Activated CD4-positive, alpha-beta T cell treated with anti-CD3 and anti-CD28 coated beads, Interleukin-2, amount 10 ng/mL, durations not matched to agents 24 days and 14 days (primary cell): ENCODE results near the gene COL4A2. TPM values are rescaled to one million over a fixed set of nuclear protein-coding genes. Genes with fewer than 3 reads are reported as not detected.

Source experiments
- DNase-seq: peaks from one replicate; pipeline ENCODE4 v3.0.0; 2022
- H3K27ac Mint-ChIP-seq: one replicate; pipeline ENCODE4 v1.8.0; 2022; ENCODE audit warnings: mild to moderate bottlenecking, mixed read lengths
- H3K27me3 Mint-ChIP-seq: one replicate; pipeline ENCODE4 v1.8.0; 2022; ENCODE audit warnings: mixed read lengths
- H3K36me3 Mint-ChIP-seq: one replicate; pipeline ENCODE4 v1.8.0; 2022; ENCODE audit warnings: low read depth, mild to moderate bottlenecking, mixed read lengths
- H3K4me1 Mint-ChIP-seq: one replicate; pipeline ENCODE4 v1.8.0; 2021; ENCODE audit warnings: mixed read lengths
- H3K4me3 Mint-ChIP-seq: one replicate; pipeline ENCODE4 v1.8.0; 2022; ENCODE audit warnings: mild to moderate bottlenecking, moderate library complexity, mixed read lengths
- H3K9me3 Mint-ChIP-seq: one replicate; pipeline ENCODE4 v1.8.0; 2021; ENCODE audit warnings: mixed read lengths
- intact Hi-C: fragments of 100-400 bp; cut with micrococcal nuclease; formaldehyde crosslinking; loops from one replicate; pipeline ENCODE4 v1.15.1; 2023
- total RNA-seq: library from RNA; stranded (reverse); gene quantifications from 2 replicates; pipeline ENCODE4 v1.2.3, GENCODE V29; 2022

COL4A2 gene
- total RNA-seq, 1 donor from 2014 or later: not detected

GRCh38 chr13:110421696-110422385 lies 114.8 kb downstream of the COL4A2 start:
- peak; percentile 74 for DNase-seq
- H3K4me1 Mint-ChIP-seq: peaks cover 17% of the 10 kb centered on the region
- H3K36me3 Mint-ChIP-seq: no peaks in the 10 kb centered on the region
- peak overlapping the region; percentile 42 for H3K27ac Mint-ChIP-seq
- H3K4me3 Mint-ChIP-seq: no peak overlapping the region
- no peaks in the 10 kb centered on the region for H3K9me3 Mint-ChIP-seq
- peaks cover 87% of the 10 kb centered on the region for H3K27me3 Mint-ChIP-seq
- intact Hi-C loops: loop anchor here (1.0 to 10.0 kb wide), 2 partner anchors 17 to 287 kb away; no protein-coding TSS in a partner anchor

GRCh38 chr13:110422913-110423688 lies 116.0 kb downstream of the COL4A2 start:
- peaks cover 82% of the 10 kb centered on the region for H3K27me3 Mint-ChIP-seq
- H3K36me3 Mint-ChIP-seq: no peaks in the 10 kb centered on the region
- DNase-seq: no peak
- H3K9me3 Mint-ChIP-seq: no peaks in the 10 kb centered on the region
- H3K4me3 Mint-ChIP-seq: no peak overlapping the region
- intact Hi-C loops: loop anchor here (10.0 kb wide), 1 partner anchor 288 kb away; no protein-coding TSS in a partner anchor
- H3K27ac Mint-ChIP-seq: no peak overlapping the region
- peaks cover 17% of the 10 kb centered on the region for H3K4me1 Mint-ChIP-seq

GRCh38 chr13:110423689-110424302 lies 116.7 kb downstream of the COL4A2 start:
- intact Hi-C loops: loop anchor here (10.0 kb wide), 1 partner anchor 289 kb away; no protein-coding TSS in a partner anchor
- DNase-seq: no peak
- peaks cover 17% of the 10 kb centered on the region for H3K4me1 Mint-ChIP-seq
- H3K27me3 Mint-ChIP-seq: peaks cover 82% of the 10 kb centered on the region
- H3K36me3 Mint-ChIP-seq: no peaks in the 10 kb centered on the region
- no peak overlapping the region for H3K4me3 Mint-ChIP-seq
- no peaks in the 10 kb centered on the region for H3K9me3 Mint-ChIP-seq
- H3K27ac Mint-ChIP-seq: no peak overlapping the region

GRCh38 chr13:110424569-110425443 lies 117.7 kb downstream of the COL4A2 start:
- Mint-ChIP-seq H3K27me3 (peaks cover 76% of the 10 kb centered on the region), H3K9me3 (no peaks in the 10 kb centered on the region), H3K4me3 (no peak overlapping the region), H3K36me3 (no peaks in the 10 kb centered on the region), H3K27ac (no peak overlapping the region), H3K4me1 (peaks cover 16% of the 10 kb centered on the region)
- no peak for DNase-seq
- intact Hi-C loops: loop anchor here (10.0 kb wide), 1 partner anchor 290 kb away; no protein-coding TSS in a partner anchor

- Mint-ChIP-seq H3K27me3 (peaks cover 71% of the 10 kb centered on the region), H3K9me3 (no peaks in the 10 kb centered on the region), H3K27ac (no peak overlapping the region), H3K36me3 (no peaks in the 10 kb centered on the region), H3K4me3 (no peak overlapping the region), H3K4me1 (peaks cover 16% of the 10 kb centered on the region)
- no peak for DNase-seq
- intact Hi-C loops: loop anchor here (10.0 kb wide), 1 partner anchor 291 kb away; no protein-coding TSS in a partner anchor
These were observed 118.3 kb downstream of the COL4A2 start for GRCh38 chr13:110425444-110425780.

- intact Hi-C loops: loop anchor here (10.0 kb wide), 1 partner anchor 292 kb away; no protein-coding TSS in a partner anchor
These were observed 119.7 kb downstream of the COL4A2 start for GRCh38 chr13:110426735-110427134.

GRCh38 chr13:110428313-110428712 lies 121.2 kb downstream of the COL4A2 start:
- no peak overlapping the region for H3K27ac Mint-ChIP-seq
- H3K36me3 Mint-ChIP-seq: no peaks in the 10 kb centered on the region
- no peaks in the 10 kb centered on the region for H3K9me3 Mint-ChIP-seq
- intact Hi-C loops: loop anchor here (10.0 kb wide), 1 partner anchor 294 kb away; no protein-coding TSS in a partner anchor
- H3K4me3 Mint-ChIP-seq: no peak overlapping the region
- H3K27me3 Mint-ChIP-seq: peaks cover 59% of the 10 kb centered on the region
- no peaks in the 10 kb centered on the region for H3K4me1 Mint-ChIP-seq
- DNase-seq: no peak

More at GRCh38 chr13:110426735-110427134, 119.7 kb downstream of the COL4A2 start:
- H3K4me1 Mint-ChIP-seq: peaks cover 8% of the 10 kb centered on the region
- H3K9me3 Mint-ChIP-seq: no peaks in the 10 kb centered on the region
- DNase-seq: no peak
- no peak overlapping the region for H3K27ac Mint-ChIP-seq
- H3K36me3 Mint-ChIP-seq: no peaks in the 10 kb centered on the region
- no peak overlapping the region for H3K4me3 Mint-ChIP-seq
- H3K27me3 Mint-ChIP-seq: peaks cover 62% of the 10 kb centered on the region

- intact Hi-C loops: no loop called here
- no peaks in the 10 kb centered on the region for H3K4me1 Mint-ChIP-seq
- no peaks in the 10 kb centered on the region for H3K9me3 Mint-ChIP-seq
- no peak overlapping the region for H3K4me3 Mint-ChIP-seq
- H3K36me3 Mint-ChIP-seq: no peaks in the 10 kb centered on the region
- H3K27me3 Mint-ChIP-seq: peaks cover 56% of the 10 kb centered on the region
- H3K27ac Mint-ChIP-seq: no peak overlapping the region
- DNase-seq: no peak
These were observed 123.6 kb downstream of the COL4A2 start for GRCh38 chr13:110430391-110431336.

GRCh38 chr13:110431425-110432294 lies 124.6 kb downstream of the COL4A2 start:
- no peaks in the 10 kb centered on the region for H3K4me1 Mint-ChIP-seq
- H3K9me3 Mint-ChIP-seq: no peaks in the 10 kb centered on the region
- no peaks in the 10 kb centered on the region for H3K36me3 Mint-ChIP-seq
- no peak overlapping the region for H3K27ac Mint-ChIP-seq
- intact Hi-C loops: no loop called here
- no peak overlapping the region for H3K4me3 Mint-ChIP-seq
- DNase-seq: no peak
- peaks cover 50% of the 10 kb centered on the region for H3K27me3 Mint-ChIP-seq

- H3K4me1 Mint-ChIP-seq: no peaks in the 10 kb centered on the region
- peaks cover 48% of the 10 kb centered on the region for H3K27me3 Mint-ChIP-seq
- H3K9me3 Mint-ChIP-seq: no peaks in the 10 kb centered on the region
- H3K4me3 Mint-ChIP-seq: no peak overlapping the region
- H3K27ac Mint-ChIP-seq: no peak overlapping the region
- no peaks in the 10 kb centered on the region for H3K36me3 Mint-ChIP-seq
- no peak for DNase-seq
- intact Hi-C loops: no loop called here
These were observed 125.4 kb downstream of the COL4A2 start for GRCh38 chr13:110432522-110432921.

GRCh38 chr13:110433014-110433413 lies 125.9 kb downstream of the COL4A2 start:
- no peak overlapping the region for H3K4me3 Mint-ChIP-seq
- no peaks in the 10 kb centered on the region for H3K36me3 Mint-ChIP-seq
- no peak overlapping the region for H3K27ac Mint-ChIP-seq
- H3K9me3 Mint-ChIP-seq: no peaks in the 10 kb centered on the region
- H3K27me3 Mint-ChIP-seq: peaks cover 45% of the 10 kb centered on the region
- H3K4me1 Mint-ChIP-seq: no peaks in the 10 kb centered on the region
- DNase-seq: no peak
- intact Hi-C loops: no loop called here

GRCh38 chr13:110434629-110435028 lies 127.5 kb downstream of the COL4A2 start:
- Mint-ChIP-seq H3K27me3 (peaks cover 38% of the 10 kb centered on the region), H3K36me3 (no peaks in the 10 kb centered on the region), H3K9me3 (no peaks in the 10 kb centered on the region), H3K27ac (no peak overlapping the region), H3K4me3 (no peak overlapping the region), H3K4me1 (no peaks in the 10 kb centered on the region)
- intact Hi-C loops: no loop called here
- DNase-seq: no peak
